ENCODE data around the gene SGCD. TPM values are rescaled to one million over a fixed set of nuclear protein-coding genes. Genes with fewer than 3 reads are reported as not detected.

The SGCD gene
- polyA plus RNA-seq, 1 experiment = 17.0 TPM

GRCh38 chr5:156534906-156535485 lies 208.0 kb downstream of the SGCD start:
- DNase-seq (ENCODE audit: low read depth) = no peak
- CTCF ChIA-PET = no interaction called here
- no peak for TF ChIP-seq CTCF (IDR thresholded peaks at IDR 0.05; ENCODE audit: insufficient read depth, low read depth, low read length)
- no peak overlapping the region for H3K4me3 ChIP-seq (ENCODE audit: low read depth, low read length)
- no peaks in the 10 kb centered on the region for H3K27me3 ChIP-seq (ENCODE audit: control insufficient read depth, insufficient read depth, low read length)
- H3K36me3 ChIP-seq (ENCODE audit: control insufficient read depth, insufficient read depth, low read length) = no peaks in the 10 kb centered on the region
- POLR2A ChIA-PET = no interaction called here

- DNase-seq (ENCODE audit: low read depth) = no peak
- ChIA-PET CTCF (no interaction called here), POLR2A (no interaction called here)
- Histone ChIP-seq H3K4me3 (ENCODE audit: low read depth, low read length) (no peak overlapping the region), H3K36me3 (ENCODE audit: control insufficient read depth, insufficient read depth, low read length) (no peaks in the 10 kb centered on the region), H3K27me3 (ENCODE audit: control insufficient read depth, insufficient read depth, low read length) (no peaks in the 10 kb centered on the region)
- TF ChIP-seq CTCF (IDR thresholded peaks at IDR 0.05; ENCODE audit: insufficient read depth, low read depth, low read length) = no peak
These were observed 213.5 kb downstream of the SGCD start for GRCh38 chr5:156540491-156540890.

- CTCF ChIA-PET = no interaction called here
- Histone ChIP-seq H3K4me3 (ENCODE audit: low read depth, low read length) (no peak overlapping the region), H3K27me3 (ENCODE audit: control insufficient read depth, insufficient read depth, low read length) (no peaks in the 10 kb centered on the region), H3K36me3 (ENCODE audit: control insufficient read depth, insufficient read depth, low read length) (no peaks in the 10 kb centered on the region)
- no peak for DNase-seq (ENCODE audit: low read depth)
- POLR2A ChIA-PET = no interaction called here
- TF ChIP-seq CTCF (IDR thresholded peaks at IDR 0.05; ENCODE audit: insufficient read depth, low read depth, low read length) = no peak
These were observed 214.6 kb downstream of the SGCD start for GRCh38 chr5:156541582-156541981.

GRCh38 chr5:156543348-156544145 lies 216.6 kb downstream of the SGCD start:
- CTCF ChIA-PET = no interaction called here
- DNase-seq (ENCODE audit: low read depth) = no peak
- POLR2A ChIA-PET = no interaction called here
- no peak for TF ChIP-seq CTCF (IDR thresholded peaks at IDR 0.05; ENCODE audit: insufficient read depth, low read depth, low read length)
- Histone ChIP-seq H3K4me3 (ENCODE audit: low read depth, low read length) (no peak overlapping the region), H3K27me3 (ENCODE audit: control insufficient read depth, insufficient read depth, low read length) (no peaks in the 10 kb centered on the region), H3K36me3 (ENCODE audit: control insufficient read depth, insufficient read depth, low read length) (no peaks in the 10 kb centered on the region)

GRCh38 chr5:156552855-156553358 lies 225.9 kb downstream of the SGCD start:
- POLR2A ChIA-PET = no interaction called here
- H3K4me3 ChIP-seq (ENCODE audit: low read depth, low read length) = no peak overlapping the region
- CTCF ChIA-PET = no interaction called here
- no peaks in the 10 kb centered on the region for H3K36me3 ChIP-seq (ENCODE audit: control insufficient read depth, insufficient read depth, low read length)
- DNase-seq (ENCODE audit: low read depth) = no peak
- TF ChIP-seq CTCF (IDR thresholded peaks at IDR 0.05; ENCODE audit: insufficient read depth, low read depth, low read length) = no peak
- H3K27me3 ChIP-seq (ENCODE audit: control insufficient read depth, insufficient read depth, low read length) = no peaks in the 10 kb centered on the region

Measured in BJ (cell line).